MM.1S (cell line): ENCODE data around the gene RCOR1.
"Not testable (repeated sequence)": the region's sequence is repeated elsewhere in the genome, so short reads cannot be mapped to it uniquely, and the experiment has no call there.

ENCODE experiments used
- DNase-seq: peaks from one replicate; pipeline ENCODE4 v3.0.0-alpha.2; 2015
- H2AFZ ChIP-seq: fragments of 300-600 bp; sonication (generic); 2 replicates; pipeline ENCODE4 v1.6.0; 2016; ENCODE audit warnings: antibody characterized with exemption, low read length
- H3F3A ChIP-seq: fragments of 300-600 bp; sonication (generic); 2 replicates; pipeline ENCODE4 v1.6.1; 2016; ENCODE audit warnings: mild to moderate bottlenecking, antibody characterized with exemption, low read length, moderate library complexity, mixed read lengths; ENCODE audit not compliant: insufficient read depth
- H3K27ac ChIP-seq: fragments of 300-600 bp; sonication (generic); 2 replicates; pipeline ENCODE4 v1.5.1; 2016; ENCODE audit warnings: mild to moderate bottlenecking, low read length
- H3K27me3 ChIP-seq: fragments of 300-600 bp; sonication (generic); replicated peaks from 2 replicates; pipeline ENCODE4 v1.6.0; 2016; ENCODE audit warnings: low read length; ENCODE audit not compliant: insufficient read depth
- H3K36me3 ChIP-seq: fragments of 300-600 bp; sonication (generic); replicated peaks from 2 replicates; pipeline ENCODE4 v1.6.1; 2016; ENCODE audit warnings: mild to moderate bottlenecking, low read length, mixed read lengths; ENCODE audit not compliant: insufficient read depth
- H3K4me1 ChIP-seq: fragments of 300-600 bp; sonication (generic); 2 replicates; pipeline ENCODE4 v1.6.1; 2016; ENCODE audit warnings: low read length, mixed read lengths
- H3K4me2 ChIP-seq: fragments of 300-600 bp; sonication (generic); 2 replicates; pipeline ENCODE4 v1.6.0; 2016; ENCODE audit warnings: low read depth, low read length
- H3K4me3 ChIP-seq: fragments of 300-600 bp; sonication (generic); 2 replicates; pipeline ENCODE4 v1.5.1; 2016; ENCODE audit warnings: low read length, mixed read lengths
- H3K79me2 ChIP-seq: fragments of 300-600 bp; sonication (generic); 2 replicates; pipeline ENCODE4 v1.6.1; 2016; ENCODE audit warnings: mixed run types, low read length, mixed read lengths
- H3K9ac ChIP-seq: fragments of 300-600 bp; sonication (generic); 2 replicates; pipeline ENCODE4 v1.6.1; 2016; ENCODE audit warnings: low read length, mixed read lengths
- H3K9me2 ChIP-seq: fragments of 300-600 bp; sonication (generic); replicated peaks from 2 replicates; pipeline ENCODE4 v1.6.1; 2016; ENCODE audit warnings: mild to moderate bottlenecking, low read length, mixed read lengths; ENCODE audit not compliant: insufficient read depth
- H3K9me3 ChIP-seq: fragments of 300-600 bp; sonication (generic); replicated peaks from 2 replicates; pipeline ENCODE4 v1.6.1; 2016; ENCODE audit warnings: mild to moderate bottlenecking, low read length, mixed read lengths; ENCODE audit not compliant: insufficient read depth
- H4K20me1 ChIP-seq: fragments of 300-600 bp; sonication (generic); 2 replicates; pipeline ENCODE4 v1.6.1; 2016; ENCODE audit warnings: mild to moderate bottlenecking, low read length, moderate library complexity, mixed read lengths; ENCODE audit not compliant: insufficient read depth
- EZH2 ChIP-seq: fragments of 300-600 bp; sonication (generic); optimal IDR thresholded peaks from 2 replicates; pipeline ENCODE3; 2017; ENCODE audit warnings: low read depth, mild to moderate bottlenecking, antibody characterized with exemption, low read length, mixed read lengths
- EZH2phosphoT487 ChIP-seq: fragments of 300-600 bp; sonication (generic); IDR thresholded peaks from 2 replicates; pipeline ENCODE4 v1.6.1; 2018; ENCODE audit warnings: antibody characterized with exemption, low read length
- TF ChIP-seq, protein P1 (sequence below): fragments of 300-600 bp; sonication (generic); IDR thresholded peaks from 2 replicates; pipeline ENCODE4 v1.5.1; 2016; ENCODE audit warnings: antibody characterized with exemption, low read length, mixed read lengths

RCOR1 gene

GRCh38 chr14:102571043-102571442, 21.4 kb upstream of the RCOR1 start:
- no peaks in the 10 kb centered on the region for H3K9me3 ChIP-seq
- no peaks in the 10 kb centered on the region for H3K79me2 ChIP-seq
- no peaks in the 10 kb centered on the region for H3K4me1 ChIP-seq
- H2AFZ ChIP-seq = no peak overlapping the region
- DNase-seq = no peak
- no peak overlapping the region for H3K27ac ChIP-seq
- H3K36me3 ChIP-seq = no peaks in the 10 kb centered on the region
- H3K9me2 ChIP-seq = no peaks in the 10 kb centered on the region
- no peaks in the 10 kb centered on the region for H3F3A ChIP-seq
- no peak overlapping the region for H3K9ac ChIP-seq
- no peak overlapping the region for H3K4me2 ChIP-seq
- no peaks in the 10 kb centered on the region for H4K20me1 ChIP-seq
- H3K27me3 ChIP-seq = no peaks in the 10 kb centered on the region
- TF ChIP-seq, protein P1, sequence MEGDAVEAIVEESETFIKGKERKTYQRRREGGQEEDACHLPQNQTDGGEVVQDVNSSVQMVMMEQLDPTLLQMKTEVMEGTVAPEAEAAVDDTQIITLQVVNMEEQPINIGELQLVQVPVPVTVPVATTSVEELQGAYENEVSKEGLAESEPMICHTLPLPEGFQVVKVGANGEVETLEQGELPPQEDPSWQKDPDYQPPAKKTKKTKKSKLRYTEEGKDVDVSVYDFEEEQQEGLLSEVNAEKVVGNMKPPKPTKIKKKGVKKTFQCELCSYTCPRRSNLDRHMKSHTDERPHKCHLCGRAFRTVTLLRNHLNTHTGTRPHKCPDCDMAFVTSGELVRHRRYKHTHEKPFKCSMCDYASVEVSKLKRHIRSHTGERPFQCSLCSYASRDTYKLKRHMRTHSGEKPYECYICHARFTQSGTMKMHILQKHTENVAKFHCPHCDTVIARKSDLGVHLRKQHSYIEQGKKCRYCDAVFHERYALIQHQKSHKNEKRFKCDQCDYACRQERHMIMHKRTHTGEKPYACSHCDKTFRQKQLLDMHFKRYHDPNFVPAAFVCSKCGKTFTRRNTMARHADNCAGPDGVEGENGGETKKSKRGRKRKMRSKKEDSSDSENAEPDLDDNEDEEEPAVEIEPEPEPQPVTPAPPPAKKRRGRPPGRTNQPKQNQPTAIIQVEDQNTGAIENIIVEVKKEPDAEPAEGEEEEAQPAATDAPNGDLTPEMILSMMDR = no peak
- TF ChIP-seq EZH2phosphoT487 (no peak), EZH2 (no peak)
- H3K4me3 ChIP-seq = no peak overlapping the region

DNA sequence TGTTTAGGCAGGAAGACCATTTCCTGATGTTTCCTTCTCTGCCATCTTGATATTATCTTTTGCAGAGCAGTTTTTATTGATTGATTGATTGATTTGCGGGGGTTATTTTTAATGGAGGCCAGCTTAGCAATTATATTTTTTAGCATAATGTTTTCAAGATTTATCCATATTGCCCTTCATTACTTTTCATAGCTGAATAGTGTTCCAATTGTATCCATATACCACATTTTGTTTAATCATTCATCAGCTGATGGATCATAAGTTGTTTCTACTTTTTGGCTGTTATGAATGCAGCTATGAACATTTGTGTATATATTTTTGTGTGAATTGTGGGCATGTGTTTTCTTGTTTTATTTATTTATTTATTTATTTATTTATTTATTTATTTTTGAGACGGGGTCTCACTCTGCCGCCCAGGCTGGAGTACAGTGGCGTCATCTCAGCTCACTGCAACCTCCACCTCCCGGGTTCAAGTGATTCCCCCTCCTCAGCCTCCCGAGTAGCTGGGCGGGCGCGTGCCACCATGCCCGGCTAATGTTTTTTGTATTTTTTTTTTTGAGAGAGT, 20.9 kb upstream of the RCOR1 start:
- DNase-seq = no peak
- Histone ChIP-seq H2AFZ (no peak overlapping the region), H3K9ac (no peak overlapping the region), H3K9me2 (no peaks in the 10 kb centered on the region), H3K4me2 (no peak overlapping the region), H3K4me1 (no peaks in the 10 kb centered on the region), H3F3A (no peaks in the 10 kb centered on the region), H3K27me3 (no peaks in the 10 kb centered on the region), H3K4me3 (no peak overlapping the region), H4K20me1 (no peaks in the 10 kb centered on the region), H3K79me2 (no peaks in the 10 kb centered on the region), H3K27ac (no peak overlapping the region), H3K9me3 (no peaks in the 10 kb centered on the region), H3K36me3 (no peaks in the 10 kb centered on the region)
- no peak for TF ChIP-seq EZH2phosphoT487
- TF ChIP-seq EZH2 = no peak
- TF ChIP-seq, protein P1 = no peak

GRCh38 chr14:102573161-102573560, 19.3 kb upstream of the RCOR1 start:
- H3K9ac ChIP-seq, H3K9me3 ChIP-seq, H3K27ac ChIP-seq, H4K20me1 ChIP-seq, H3K4me1 ChIP-seq, H3K4me3 ChIP-seq, H3F3A ChIP-seq, H3K79me2 ChIP-seq, H3K36me3 ChIP-seq, DNase-seq, H3K9me2 ChIP-seq, H3K27me3 ChIP-seq: not testable (repeated sequence)
- Histone ChIP-seq H2AFZ (peak overlapping the region; percentile 56), H3K4me2 (peak overlapping the region; percentile 69)

- peak overlapping the region; percentile 25; the same call in 1 of the 2 replicates for H3K4me3 ChIP-seq
- no peaks in the 10 kb centered on the region for H3K9me2 ChIP-seq
- H3K27me3 ChIP-seq = no peaks in the 10 kb centered on the region
- TF ChIP-seq EZH2phosphoT487 (no peak), EZH2 (no peak)
- TF ChIP-seq, protein P1 = no peak
- H3K27ac ChIP-seq = no peak overlapping the region
- no peak overlapping the region for H3K9ac ChIP-seq
- H3K4me2 ChIP-seq = peak overlapping the region; percentile 69
- no peaks in the 10 kb centered on the region for H3K79me2 ChIP-seq
- no peaks in the 10 kb centered on the region for H3K9me3 ChIP-seq
- no peaks in the 10 kb centered on the region for H3F3A ChIP-seq
- peak overlapping the region; percentile 56 for H2AFZ ChIP-seq
- no peaks in the 10 kb centered on the region for H3K4me1 ChIP-seq
- no peaks in the 10 kb centered on the region for H4K20me1 ChIP-seq
- H3K36me3 ChIP-seq = no peaks in the 10 kb centered on the region
- DNase-seq = peak; percentile 16
Measured at GRCh38 chr14:102573591-102574046, 18.8 kb upstream of the RCOR1 start.
